ENCODE results near the gene AIDA.

DNA sequence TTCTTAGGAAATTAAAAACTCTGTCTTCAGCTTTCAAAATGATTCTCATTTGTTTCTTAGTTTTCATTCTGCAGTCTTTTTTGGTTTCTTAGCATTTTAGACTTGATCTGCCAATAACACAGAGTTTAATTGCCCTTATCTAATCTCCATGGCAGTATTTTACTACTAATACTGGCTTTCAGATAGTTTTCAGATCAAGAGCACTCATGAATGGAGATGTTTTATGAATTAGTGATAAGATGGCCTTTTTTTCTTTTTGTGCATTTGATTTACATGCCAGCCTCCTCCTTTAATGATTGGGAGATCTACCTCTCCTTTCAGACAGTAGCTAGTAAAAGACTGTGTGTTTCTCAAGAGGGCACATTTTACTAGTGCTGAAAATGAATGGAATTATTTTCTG is 88.8 kb downstream of the AIDA start:
- TF ChIP-seq, protein P1, sequence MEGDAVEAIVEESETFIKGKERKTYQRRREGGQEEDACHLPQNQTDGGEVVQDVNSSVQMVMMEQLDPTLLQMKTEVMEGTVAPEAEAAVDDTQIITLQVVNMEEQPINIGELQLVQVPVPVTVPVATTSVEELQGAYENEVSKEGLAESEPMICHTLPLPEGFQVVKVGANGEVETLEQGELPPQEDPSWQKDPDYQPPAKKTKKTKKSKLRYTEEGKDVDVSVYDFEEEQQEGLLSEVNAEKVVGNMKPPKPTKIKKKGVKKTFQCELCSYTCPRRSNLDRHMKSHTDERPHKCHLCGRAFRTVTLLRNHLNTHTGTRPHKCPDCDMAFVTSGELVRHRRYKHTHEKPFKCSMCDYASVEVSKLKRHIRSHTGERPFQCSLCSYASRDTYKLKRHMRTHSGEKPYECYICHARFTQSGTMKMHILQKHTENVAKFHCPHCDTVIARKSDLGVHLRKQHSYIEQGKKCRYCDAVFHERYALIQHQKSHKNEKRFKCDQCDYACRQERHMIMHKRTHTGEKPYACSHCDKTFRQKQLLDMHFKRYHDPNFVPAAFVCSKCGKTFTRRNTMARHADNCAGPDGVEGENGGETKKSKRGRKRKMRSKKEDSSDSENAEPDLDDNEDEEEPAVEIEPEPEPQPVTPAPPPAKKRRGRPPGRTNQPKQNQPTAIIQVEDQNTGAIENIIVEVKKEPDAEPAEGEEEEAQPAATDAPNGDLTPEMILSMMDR (conservative IDR thresholded peaks at IDR 0.05; ENCODE audit: low read length), result no peak
- TF ChIP-seq EZH2phosphoT487 (IDR thresholded peaks at IDR 0.05; ENCODE audit: borderline replicate concordance, low read depth, low read length), result no peak
